ENCODE measurements around the gene PDPK1.
"Not testable (repeated sequence)": the region's sequence is repeated elsewhere in the genome, so short reads cannot be mapped to it uniquely, and the experiment has no call there.

Gene PDPK1

DNA sequence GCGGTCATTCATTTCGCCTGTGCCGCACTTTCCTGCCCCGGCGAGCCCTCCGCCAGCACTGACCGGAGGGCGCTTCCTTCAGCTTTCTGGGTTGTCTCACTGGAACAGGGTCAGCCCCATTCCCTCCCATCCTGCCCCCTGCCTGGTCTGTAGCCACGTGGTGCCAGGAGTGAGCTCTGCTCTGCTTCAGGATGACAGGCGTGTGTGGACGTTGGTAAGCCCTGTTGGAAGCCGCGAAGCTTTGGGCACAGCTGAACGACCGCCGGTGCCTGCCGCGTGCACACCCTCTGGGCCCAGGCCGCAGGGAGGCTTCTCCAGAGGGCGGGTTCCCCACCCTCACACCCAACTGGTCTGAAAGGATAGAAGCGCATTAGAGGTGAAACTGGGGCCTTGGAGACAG lies 43.0 kb downstream of the PDPK1 start:
- not testable (repeated sequence) for H3K4me1 Mint-ChIP-seq; H3K27me3 Mint-ChIP-seq (ENCODE audit: low read depth); H3K27ac Mint-ChIP-seq; H3K4me3 Mint-ChIP-seq; H3K9me3 Mint-ChIP-seq; H3K36me3 Mint-ChIP-seq (ENCODE audit: low read depth)

DNA sequence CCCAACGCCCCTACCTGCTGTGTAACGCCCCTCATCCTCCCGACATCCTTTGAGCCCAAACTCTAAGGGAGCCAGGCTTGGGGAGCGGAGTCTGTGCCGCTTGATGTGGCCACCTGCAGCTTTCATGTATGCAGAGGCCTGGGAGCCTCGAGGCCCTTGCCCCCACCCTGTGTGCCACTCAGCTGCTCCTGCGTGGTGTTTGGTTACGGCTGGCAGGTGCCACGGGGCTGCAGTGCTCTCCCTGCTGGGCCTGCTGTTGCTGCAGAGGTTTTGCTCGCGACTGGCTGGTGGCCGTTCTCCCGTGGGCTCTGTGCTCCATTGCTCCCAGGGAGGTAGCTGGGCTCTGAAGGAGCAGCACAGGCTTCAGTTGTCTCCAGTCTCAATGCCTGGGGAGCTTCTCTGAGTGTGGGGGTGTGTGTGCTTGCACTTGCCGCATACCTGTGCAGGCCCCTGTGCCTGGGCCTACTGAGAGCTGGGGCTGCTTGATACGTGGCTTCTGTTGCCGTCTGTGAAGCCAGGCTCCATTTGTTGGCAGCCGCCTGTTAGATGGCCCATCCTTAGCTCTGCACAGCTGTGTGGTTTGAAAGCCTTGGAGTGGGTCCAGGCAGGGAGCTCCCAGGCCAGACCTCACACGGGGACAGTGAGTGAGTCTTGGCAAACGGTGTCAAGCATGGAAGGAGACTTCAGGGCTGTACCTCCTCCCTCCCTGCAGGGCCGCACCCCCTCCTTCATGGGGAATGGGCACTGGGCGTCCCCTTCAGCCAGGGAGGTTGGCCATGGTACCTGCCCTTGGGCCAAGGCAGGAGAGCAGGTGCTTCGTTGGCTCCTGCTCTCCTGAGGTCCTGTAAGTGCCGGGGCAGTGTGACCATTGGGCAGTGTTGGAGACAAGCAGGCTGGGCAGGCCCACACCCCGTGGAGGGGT lies 47.2 kb downstream of the PDPK1 start:
- peaks cover 33% of the 10 kb centered on the region for H3K36me3 Mint-ChIP-seq (ENCODE audit: low read depth)
- no peaks in the 10 kb centered on the region for H3K9me3 Mint-ChIP-seq
- TF ChIP-seq, protein P1, sequence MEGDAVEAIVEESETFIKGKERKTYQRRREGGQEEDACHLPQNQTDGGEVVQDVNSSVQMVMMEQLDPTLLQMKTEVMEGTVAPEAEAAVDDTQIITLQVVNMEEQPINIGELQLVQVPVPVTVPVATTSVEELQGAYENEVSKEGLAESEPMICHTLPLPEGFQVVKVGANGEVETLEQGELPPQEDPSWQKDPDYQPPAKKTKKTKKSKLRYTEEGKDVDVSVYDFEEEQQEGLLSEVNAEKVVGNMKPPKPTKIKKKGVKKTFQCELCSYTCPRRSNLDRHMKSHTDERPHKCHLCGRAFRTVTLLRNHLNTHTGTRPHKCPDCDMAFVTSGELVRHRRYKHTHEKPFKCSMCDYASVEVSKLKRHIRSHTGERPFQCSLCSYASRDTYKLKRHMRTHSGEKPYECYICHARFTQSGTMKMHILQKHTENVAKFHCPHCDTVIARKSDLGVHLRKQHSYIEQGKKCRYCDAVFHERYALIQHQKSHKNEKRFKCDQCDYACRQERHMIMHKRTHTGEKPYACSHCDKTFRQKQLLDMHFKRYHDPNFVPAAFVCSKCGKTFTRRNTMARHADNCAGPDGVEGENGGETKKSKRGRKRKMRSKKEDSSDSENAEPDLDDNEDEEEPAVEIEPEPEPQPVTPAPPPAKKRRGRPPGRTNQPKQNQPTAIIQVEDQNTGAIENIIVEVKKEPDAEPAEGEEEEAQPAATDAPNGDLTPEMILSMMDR (IDR thresholded peaks at IDR 0.05; ENCODE audit: unreplicated experiment in 3 of 3) = no peak
- peaks cover 9% of the 10 kb centered on the region for H3K4me1 Mint-ChIP-seq
- no peak overlapping the region for H3K4me3 Mint-ChIP-seq
- H3K27ac Mint-ChIP-seq = peak overlapping the region in 2 of 3 experiments; percentile 38 to 86
- no peaks in the 10 kb centered on the region for H3K27me3 Mint-ChIP-seq (ENCODE audit: low read depth)

DNA sequence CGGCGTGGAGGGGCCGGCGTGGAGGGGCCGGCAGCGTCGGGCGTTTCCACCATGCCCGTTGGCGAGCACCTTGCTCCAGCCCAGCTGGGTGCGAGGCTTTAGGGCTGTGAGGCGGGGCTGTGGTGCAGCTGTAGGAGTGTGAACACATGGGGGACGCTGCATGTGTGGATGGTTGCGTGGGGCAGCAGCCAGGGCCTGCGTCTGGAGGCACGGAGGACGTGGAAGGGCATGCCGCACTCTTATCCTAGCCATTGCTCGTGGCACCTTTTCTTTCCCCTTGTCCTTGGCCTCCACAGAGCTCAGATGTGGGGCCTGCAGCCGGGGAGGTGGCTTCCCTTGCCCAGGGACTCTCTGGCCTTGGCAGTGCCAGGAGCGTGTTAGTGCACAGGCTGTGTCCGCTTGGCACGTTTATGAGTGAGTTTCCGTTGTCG lies 47.8 kb downstream of the PDPK1 start:
- H3K9me3 Mint-ChIP-seq = no peaks in the 10 kb centered on the region
- TF ChIP-seq, protein P1 (IDR thresholded peaks at IDR 0.05; ENCODE audit: unreplicated experiment in 3 of 3) = no peak
- H3K36me3 Mint-ChIP-seq (ENCODE audit: low read depth) = peaks cover 38% of the 10 kb centered on the region
- H3K27me3 Mint-ChIP-seq (ENCODE audit: low read depth) = no peaks in the 10 kb centered on the region
- no peak overlapping the region for H3K4me3 Mint-ChIP-seq
- peaks cover 9% of the 10 kb centered on the region for H3K4me1 Mint-ChIP-seq
- no peak overlapping the region for H3K27ac Mint-ChIP-seq

DNA sequence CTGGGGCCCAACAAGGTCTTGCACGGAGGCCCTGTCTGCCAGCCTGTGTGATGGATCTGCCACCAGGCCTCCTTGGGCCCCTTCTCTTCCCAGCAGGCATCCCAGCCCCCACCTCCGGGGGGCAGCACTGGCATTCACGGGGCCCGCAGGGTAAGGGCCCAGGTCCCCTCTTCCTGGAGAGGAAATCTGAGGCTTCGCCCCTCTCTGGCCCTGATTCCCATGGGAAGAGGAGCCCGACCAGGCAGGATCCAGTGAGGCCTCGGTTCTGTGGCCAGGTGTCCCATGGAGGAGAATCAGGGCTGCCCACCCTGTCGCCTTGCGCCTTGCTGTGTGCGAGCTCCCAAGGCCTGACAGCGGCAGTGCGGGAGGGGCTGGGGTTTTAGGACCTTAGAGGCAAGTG lies 48.4 kb downstream of the PDPK1 start:
- Mint-ChIP-seq H3K36me3 (ENCODE audit: low read depth) (peaks cover 38% of the 10 kb centered on the region), H3K27ac (no peak overlapping the region), H3K27me3 (ENCODE audit: low read depth) (no peaks in the 10 kb centered on the region), H3K4me3 (no peak overlapping the region), H3K4me1 (peaks cover 9% of the 10 kb centered on the region), H3K9me3 (no peaks in the 10 kb centered on the region)
- TF ChIP-seq, protein P1 (IDR thresholded peaks at IDR 0.05; ENCODE audit: unreplicated experiment in 3 of 3) = no peak

DNA sequence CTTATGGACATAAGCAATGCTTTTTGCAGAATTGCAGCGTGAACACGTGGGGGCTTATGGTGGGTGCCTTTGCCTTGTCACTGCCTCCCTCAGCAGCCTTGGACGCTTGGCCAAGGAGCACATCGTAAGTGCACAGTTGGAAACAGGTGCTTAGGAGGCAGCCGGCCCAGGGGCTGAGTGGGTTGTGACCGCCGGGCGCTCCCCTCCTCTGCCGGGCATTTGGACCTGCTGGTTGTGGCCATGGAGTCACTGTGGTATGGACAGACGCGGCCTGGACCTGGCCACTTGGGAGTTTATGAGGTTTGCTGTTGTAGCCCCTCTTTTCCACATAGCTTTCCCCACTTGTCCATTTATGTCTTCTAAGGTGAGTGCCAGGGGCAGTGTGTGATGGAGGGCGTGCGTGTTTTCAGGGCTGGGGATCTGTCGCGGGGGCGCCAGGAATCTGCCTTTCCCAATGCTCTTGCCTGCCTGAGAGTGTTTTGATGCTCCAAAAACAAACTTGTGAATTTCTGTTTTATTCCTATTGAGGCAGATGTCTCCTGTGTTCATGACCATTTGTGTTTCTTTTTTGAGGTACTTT lies 49.2 kb downstream of the PDPK1 start:
- TF ChIP-seq, protein P1 (IDR thresholded peaks at IDR 0.05; ENCODE audit: unreplicated experiment in 3 of 3) = no peak
- peaks cover 38% of the 10 kb centered on the region for H3K36me3 Mint-ChIP-seq (ENCODE audit: low read depth)
- no peaks in the 10 kb centered on the region for H3K9me3 Mint-ChIP-seq
- H3K4me3 Mint-ChIP-seq = no peak overlapping the region
- H3K27me3 Mint-ChIP-seq (ENCODE audit: low read depth) = no peaks in the 10 kb centered on the region
- H3K4me1 Mint-ChIP-seq = peaks cover 9% of the 10 kb centered on the region
- H3K27ac Mint-ChIP-seq = no peak overlapping the region

DNA sequence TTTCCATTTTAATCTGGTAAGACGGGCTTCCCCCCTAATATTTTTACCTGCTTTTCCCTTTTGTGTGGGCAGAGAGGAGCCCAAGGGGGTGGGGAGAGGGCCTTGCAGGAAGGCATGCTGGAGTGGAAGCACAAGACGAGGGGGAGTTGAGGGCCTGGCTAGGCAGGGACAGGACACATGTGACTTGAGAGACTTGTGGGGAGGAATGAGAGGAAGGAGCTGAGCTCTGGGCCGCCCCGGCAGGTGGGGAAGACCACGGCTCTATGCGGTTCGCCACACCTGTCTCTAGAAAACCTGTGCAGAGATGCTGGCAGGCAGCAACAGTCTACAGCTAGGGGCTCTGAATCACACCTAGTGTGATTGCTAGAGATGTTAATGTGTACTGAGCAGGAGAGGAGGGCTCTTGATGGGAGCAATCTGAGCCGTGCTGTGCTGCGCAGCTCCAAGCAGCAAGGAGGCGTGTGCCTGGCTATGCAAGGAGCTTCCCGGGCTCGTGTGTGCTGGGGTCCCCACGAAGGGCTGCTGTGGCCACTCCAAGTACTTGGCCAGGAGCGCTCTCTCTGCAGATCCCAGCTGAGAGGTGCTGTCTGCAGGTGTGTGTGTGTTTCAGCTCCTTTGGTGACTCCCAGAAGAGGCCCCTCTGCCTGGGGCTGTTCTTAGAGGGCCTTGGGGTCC lies 50.2 kb downstream of the PDPK1 start:
- H3K4me1 Mint-ChIP-seq = peaks cover 9% of the 10 kb centered on the region
- H3K4me3 Mint-ChIP-seq = no peak overlapping the region
- H3K27me3 Mint-ChIP-seq (ENCODE audit: low read depth) = no peaks in the 10 kb centered on the region
- no peak overlapping the region for H3K27ac Mint-ChIP-seq
- peaks cover 38% of the 10 kb centered on the region for H3K36me3 Mint-ChIP-seq (ENCODE audit: low read depth)
- H3K9me3 Mint-ChIP-seq = no peaks in the 10 kb centered on the region
- TF ChIP-seq, protein P1 (IDR thresholded peaks at IDR 0.05; ENCODE audit: unreplicated experiment in 3 of 3) = no peak

Data from nephron (organoid).